MM.1S (cell line): ENCODE measurements around the gene PRRX2.

Source experiments
- CTCF ChIP-seq: fragments of 300-600 bp; sonication (generic); IDR thresholded peaks from 2 replicates; pipeline ENCODE4 v1.5.1; 2016; ENCODE audit warnings: antibody characterized with exemption, low read length, mixed read lengths
- EZH2 ChIP-seq: fragments of 300-600 bp; sonication (generic); optimal IDR thresholded peaks from 2 replicates; pipeline ENCODE3; 2017; ENCODE audit warnings: low read depth, mild to moderate bottlenecking, antibody characterized with exemption, low read length, mixed read lengths
- EZH2phosphoT487 ChIP-seq: fragments of 300-600 bp; sonication (generic); IDR thresholded peaks from 2 replicates; pipeline ENCODE4 v1.6.1; 2018; ENCODE audit warnings: antibody characterized with exemption, low read length

GRCh38 chr9:129637673-129638439 is 27.6 kb upstream of the PRRX2 start:
- no peak for TF ChIP-seq CTCF
- TF ChIP-seq EZH2phosphoT487, result no peak
- no peak for TF ChIP-seq EZH2
